Thyroid gland (tissue), 4 donors: ENCODE data around the gene MAP6. TPM values are rescaled to one million over a fixed set of nuclear protein-coding genes. Genes with fewer than 3 reads are reported as not detected.

Experiments used
- DNase-seq, 2 donors: peaks; one replicate each; pipeline ENCODE4 v3.0.0-alpha.2; 2019
- H3K27ac ChIP-seq, 3 donors: fragments of 200-600 bp; sonication (generic); 1 replicate in 2 of 3; 2 replicates in 1 of 3; pipeline ENCODE4 v1.5.1; 2016 to 2019; ENCODE audit warnings: mild to moderate bottlenecking in 1 of 3, moderate library complexity in 1 of 3
- H3K27me3 ChIP-seq: fragments of 200-600 bp; sonication (generic); one replicate; pipeline ENCODE4 v1.5.1; 2019
- H3K36me3 ChIP-seq, 2 donors: fragments of 200-600 bp; sonication (generic); one replicate each; pipeline ENCODE4 v1.5.1; 2016 to 2019
- H3K4me1 ChIP-seq, 2 donors: fragments of 200-600 bp; sonication (generic); one replicate each; pipeline ENCODE4 v1.5.1; 2017 to 2019
- H3K4me3 ChIP-seq, 3 donors: fragments of 200-600 bp; sonication (generic); replicated peaks in 1 of 3; 1 replicate in 2 of 3; 2 replicates in 1 of 3; pipeline ENCODE4 v1.5.1; 2016; ENCODE audit warnings: mild to moderate bottlenecking in 1 of 3
- H3K9me3 ChIP-seq: fragments of 200-600 bp; sonication (generic); one replicate; pipeline ENCODE4 v1.5.1; 2017
- CTCF ChIP-seq, 6 experiments: fragments of 200-600 bp in 3 of 6; fragments of 450-650 bp in 3 of 6; sonication (generic) in 3 of 6; IDR thresholded peaks; one replicate each; pipeline ENCODE4 v1.5.1; 2016 to 2019; ENCODE audit warnings: antibody characterized with exemption in 6 of 6, mild to moderate bottlenecking in 2 of 6, inconsistent platforms in 1 of 6, moderate library complexity in 1 of 6
- POLR2A ChIP-seq, 2 donors: fragments of 450-650 bp; IDR thresholded peaks; one replicate each; pipeline ENCODE4 v1.6.1; 2017; ENCODE audit warnings: antibody characterized with exemption in 2 of 2, mild to moderate bottlenecking in 2 of 2, moderate library complexity in 1 of 2
- WGBS, 2 donors: methylation state at CpG; one replicate each; pipeline ENCODE4 v1.1.5; 2017; 5-methylcytosine and 5-hydroxymethylcytosine counted together
- intact Hi-C: fragments of 100-400 bp; cut with DNase I; formaldehyde crosslinking; loops from one replicate; pipeline ENCODE4 v1.15.1; 2023
- total RNA-seq, 4 donors: library from RNA; depleted of rRNA; stranded (reverse); fragments of >200 nt; gene quantifications; one replicate each; pipeline ENCODE4 v1.2.3, GENCODE V29; 2016

The MAP6 gene
- total RNA-seq, 4 donors from 2014 or later = 4.8 to 13.8 (median 9.4) TPM

GRCh38 chr11:75548595-75549272 is 120.1 kb downstream of the MAP6 start:
- WGBS, 2 donors = 96 to 98% methylated on average over 7 of the region's 8 CpGs
- intact Hi-C loops = loop anchor here (5.0 to 10.0 kb wide), 4 partner anchors 34 to 216 kb away; partner anchors contain the start of genes DGAT2 and MAP6
- no peak for TF ChIP-seq POLR2A (IDR thresholded peaks at IDR 0.05)
- TF ChIP-seq CTCF (IDR thresholded peaks at IDR 0.05) = no peak

GRCh38 chr11:75547617-75548058 is 121.2 kb downstream of the MAP6 start:
- WGBS, 2 donors = 19 to 20% methylated on average over 7 of the region's 7 CpGs
- Histone ChIP-seq H3K27ac (no peak overlapping the region), H3K4me3 (no peak overlapping the region), H3K4me1 (peaks cover 0 to 4% of the 10 kb centered on the region in 2 donors), H3K36me3 (no peaks in the 10 kb centered on the region), H3K27me3 (no peaks in the 10 kb centered on the region), H3K9me3 (no peaks in the 10 kb centered on the region)
- DNase-seq = peak; percentile 81 to 84
- TF ChIP-seq CTCF (IDR thresholded peaks at IDR 0.05) (peak; percentile 60 to 90 (median 89)), POLR2A (IDR thresholded peaks at IDR 0.05) (no peak)
- intact Hi-C loops = loop anchor here (5.0 to 10.0 kb wide), 4 partner anchors 35 to 217 kb away; partner anchors contain the start of genes DGAT2 and MAP6

More at GRCh38 chr11:75548595-75549272, 120.1 kb downstream of the MAP6 start:
- H3K9me3 ChIP-seq = no peaks in the 10 kb centered on the region
- H3K27ac ChIP-seq = no peak overlapping the region
- no peak for DNase-seq
- H3K36me3 ChIP-seq = no peaks in the 10 kb centered on the region
- H3K4me1 ChIP-seq = peaks cover 0 to 6% of the 10 kb centered on the region in 2 donors
- no peak overlapping the region for H3K4me3 ChIP-seq
- H3K27me3 ChIP-seq = no peaks in the 10 kb centered on the region

GRCh38 chr11:75547177-75547576 is 121.7 kb downstream of the MAP6 start:
- H3K4me3 ChIP-seq = no peak overlapping the region
- H3K27me3 ChIP-seq = no peaks in the 10 kb centered on the region
- peaks cover 0 to 4% of the 10 kb centered on the region in 2 donors for H3K4me1 ChIP-seq
- no peak for TF ChIP-seq CTCF (IDR thresholded peaks at IDR 0.05)
- no peak for TF ChIP-seq POLR2A (IDR thresholded peaks at IDR 0.05)
- WGBS, 2 donors = 89 to 100% methylated on average over 1 of the region's 1 CpG
- H3K36me3 ChIP-seq = no peaks in the 10 kb centered on the region
- no peaks in the 10 kb centered on the region for H3K9me3 ChIP-seq
- no peak for DNase-seq
- intact Hi-C loops = loop anchor here (5.0 to 10.0 kb wide), 4 partner anchors 35 to 218 kb away; partner anchors contain the start of genes DGAT2 and MAP6
- no peak overlapping the region for H3K27ac ChIP-seq

- Histone ChIP-seq H3K9me3 (no peaks in the 10 kb centered on the region), H3K4me1 (peaks cover 0 to 4% of the 10 kb centered on the region in 2 donors), H3K27ac (no peak overlapping the region), H3K4me3 (no peak overlapping the region), H3K36me3 (no peaks in the 10 kb centered on the region), H3K27me3 (no peaks in the 10 kb centered on the region)
- DNase-seq = no peak
- 88 to 93% methylated on average over 4 to 6 of the region's 6 CpGs for WGBS, 2 donors
- TF ChIP-seq POLR2A (IDR thresholded peaks at IDR 0.05) (no peak), CTCF (IDR thresholded peaks at IDR 0.05) (no peak)
- intact Hi-C loops = loop anchor here (10.0 kb wide), 1 partner anchor 221 kb away; the partner anchor contains the start of gene DGAT2
Measured at GRCh38 chr11:75543806-75544205, 125.0 kb downstream of the MAP6 start.

GRCh38 chr11:75542088-75542438 is 126.8 kb downstream of the MAP6 start:
- DNase-seq = no peak
- intact Hi-C loops = loop anchor here (10.0 kb wide), 1 partner anchor 223 kb away; the partner anchor contains the start of gene DGAT2
- Histone ChIP-seq H3K9me3 (no peaks in the 10 kb centered on the region), H3K4me3 (no peak overlapping the region), H3K27me3 (no peaks in the 10 kb centered on the region), H3K27ac (no peak overlapping the region), H3K36me3 (no peaks in the 10 kb centered on the region), H3K4me1 (no peaks in the 10 kb centered on the region)
- TF ChIP-seq CTCF (IDR thresholded peaks at IDR 0.05) = no peak
- no peak for TF ChIP-seq POLR2A (IDR thresholded peaks at IDR 0.05)
- 83 to 86% methylated on average over 1 of the region's 1 CpG for WGBS, 2 donors
